DMS53 treated with DMSO at 0.1 percent for 48 hours (cell line): ENCODE measurements around the gene SLC15A5.

ENCODE experiments used
- DNase-seq: peaks from one replicate; lab custom pipeline; 2025; ENCODE audit not compliant: unreplicated experiment; lab: John Stamatoyannopoulos, UW

Gene SLC15A5

DNA sequence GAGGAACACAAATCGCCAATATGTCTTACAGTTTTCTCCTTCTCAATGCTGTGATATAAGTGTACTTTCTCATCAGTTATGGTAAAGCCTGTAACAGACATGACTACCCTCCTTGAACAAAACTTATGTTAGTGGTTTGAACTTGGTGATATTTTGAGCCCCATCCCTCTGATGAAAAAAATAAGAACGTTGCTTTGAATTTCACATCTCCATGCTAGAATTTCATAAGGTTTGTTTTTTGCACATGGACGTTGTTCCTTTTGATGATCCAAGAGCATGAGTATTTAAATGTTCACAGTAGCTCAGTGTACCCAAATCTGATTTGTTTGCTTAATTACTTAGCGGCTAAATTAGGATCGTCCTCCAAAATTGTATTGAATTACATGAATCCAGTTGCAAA, at the start of gene SLC15A5:
Gene SLC15A5 (minus strand): TSS at position 101 of the 400 bp plus-strand sequence. CDS start 0 bp downstream, at position 101.
- DNase-seq = no peak

DNA sequence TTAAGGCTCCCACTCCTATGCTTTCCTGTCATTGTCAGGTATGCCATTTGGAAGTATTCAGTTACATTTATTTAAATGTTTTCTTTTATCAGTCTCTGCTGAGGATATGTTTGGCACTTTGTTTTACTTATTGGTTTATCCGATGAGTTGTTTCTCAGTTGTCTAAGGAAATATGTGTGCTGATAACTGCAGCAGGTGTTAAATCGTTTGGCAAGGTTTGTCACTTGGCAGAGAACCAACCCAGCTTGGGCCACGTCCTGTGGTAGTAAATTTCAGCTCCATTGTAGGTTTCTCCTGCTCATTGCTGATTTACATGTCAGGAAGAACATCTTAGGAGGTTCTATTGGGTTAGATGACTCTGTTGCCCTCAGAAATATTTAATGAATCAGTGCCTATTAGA, 47.9 kb upstream of the SLC15A5 start:
- DNase-seq = peak; percentile 60

GRCh38 chr12:16324772-16325171, 47.3 kb upstream of the SLC15A5 start:
- DNase-seq = no peak

DNA sequence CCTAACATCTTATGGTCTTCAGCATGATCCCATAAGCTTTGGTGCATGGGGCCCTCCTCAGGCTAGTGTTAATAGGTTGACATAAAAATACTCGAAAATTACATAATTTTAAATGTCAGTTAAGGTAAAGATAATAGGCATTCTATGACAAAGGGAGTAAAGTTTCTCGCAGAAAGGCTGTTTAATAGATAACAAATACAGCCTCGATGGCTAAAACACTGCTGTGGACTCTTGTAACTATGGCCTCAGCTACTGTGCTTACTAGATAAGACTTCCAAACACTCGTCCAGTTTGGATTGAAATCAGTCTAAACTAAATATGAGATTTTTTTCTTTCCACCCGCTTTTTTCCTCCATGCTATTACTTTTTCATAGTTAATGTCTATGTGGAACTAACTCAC, 46.8 kb upstream of the SLC15A5 start:
- no peak for DNase-seq

DNA sequence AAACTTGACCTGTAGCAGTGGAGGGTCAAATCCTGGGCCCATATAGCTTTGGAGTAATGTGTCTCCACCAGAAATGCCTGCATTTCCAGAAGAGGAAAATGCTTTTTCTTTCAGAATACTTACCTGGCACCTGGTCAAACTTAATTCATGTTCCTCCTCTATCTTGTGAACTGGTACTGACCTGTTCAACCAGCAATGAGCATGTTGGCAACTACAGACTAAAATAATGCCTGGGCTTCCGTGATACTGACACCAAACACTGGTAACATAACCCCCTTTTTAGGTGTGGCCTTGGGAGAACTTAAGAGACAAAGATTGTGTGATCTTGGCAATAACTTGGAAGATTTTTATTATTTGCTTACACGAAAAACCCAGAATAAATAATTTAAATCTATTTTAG, 46.2 kb upstream of the SLC15A5 start:
- DNase-seq = no peak

DNA sequence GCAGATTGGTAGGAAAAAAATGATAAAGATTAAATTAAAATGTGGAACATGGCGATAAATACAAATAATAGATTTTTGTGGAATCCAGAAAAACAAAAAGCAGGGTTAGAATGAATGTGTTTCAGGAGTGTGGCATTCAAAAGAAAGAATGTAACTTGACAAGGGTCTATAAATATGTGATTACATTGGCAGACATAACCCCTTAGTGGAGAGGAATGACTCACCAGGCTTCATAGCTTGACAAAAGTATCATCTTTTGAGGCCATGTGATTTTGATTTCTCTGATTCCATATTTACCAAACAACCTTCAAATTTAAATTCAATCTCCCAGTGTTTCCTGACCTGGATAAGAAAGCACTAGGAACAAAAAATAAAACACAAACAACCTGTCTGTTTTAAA, 45.5 kb upstream of the SLC15A5 start:
- DNase-seq = peak; percentile 71

- no peak for DNase-seq
Observed at GRCh38 chr12:16310934-16311333, 33.4 kb upstream of the SLC15A5 start.

DNA sequence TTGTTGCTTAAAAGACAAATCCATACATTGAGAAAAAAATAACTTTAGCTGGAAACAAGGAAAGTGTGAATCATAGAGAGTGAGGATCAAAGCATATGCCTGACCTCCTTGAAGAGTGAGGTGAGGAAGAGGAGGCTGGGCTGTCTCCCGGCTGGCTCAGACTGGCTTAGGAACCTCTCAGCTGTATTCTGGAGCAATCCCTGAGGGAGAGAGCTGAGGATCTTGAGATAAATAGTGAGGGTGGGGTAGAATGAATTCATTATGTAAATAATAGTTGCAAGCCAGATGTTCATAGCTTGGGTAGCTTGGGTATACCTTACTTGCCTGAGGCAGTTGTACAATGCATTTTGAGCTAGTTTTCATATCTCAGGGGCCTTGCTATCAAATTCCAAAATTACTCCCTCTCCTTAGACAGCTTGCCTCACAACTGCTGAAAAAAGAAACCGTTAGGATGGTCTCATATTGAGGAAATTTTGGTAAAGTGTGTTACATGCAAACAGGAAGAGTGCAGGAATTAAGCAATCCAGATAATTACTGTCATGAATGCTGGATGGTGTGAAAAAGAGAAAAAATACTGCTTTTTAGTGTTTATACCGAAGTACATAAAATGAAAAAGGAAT, 30.5 kb upstream of the SLC15A5 start:
- DNase-seq = no peak

- DNase-seq = no peak
Observed at GRCh38 chr12:16303939-16304338, 26.5 kb upstream of the SLC15A5 start.

DNA sequence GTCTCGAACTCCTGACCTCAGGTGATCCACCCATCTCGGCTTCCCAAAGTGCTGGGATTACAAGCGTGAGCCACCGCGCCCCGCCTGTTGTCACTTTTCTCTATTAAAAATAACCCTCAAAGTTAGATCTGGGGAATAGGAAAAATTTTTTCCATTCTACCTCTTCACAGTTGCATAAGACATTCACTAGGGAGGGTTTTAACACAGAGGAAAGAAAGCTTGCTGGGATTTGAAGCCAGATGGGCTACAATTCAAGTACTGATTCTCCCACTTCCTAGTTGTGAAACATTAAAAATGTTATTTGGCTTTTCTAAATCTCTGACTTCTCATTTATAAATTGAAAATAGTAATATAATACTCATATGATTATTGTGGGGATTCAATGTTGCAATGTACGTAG, 23.3 kb upstream of the SLC15A5 start:
- DNase-seq = no peak

- no peak for DNase-seq
Observed at GRCh38 chr12:16300122-16300521, 22.6 kb upstream of the SLC15A5 start.

- no peak for DNase-seq
Observed at GRCh38 chr12:16299403-16299802, 21.9 kb upstream of the SLC15A5 start.

DNA sequence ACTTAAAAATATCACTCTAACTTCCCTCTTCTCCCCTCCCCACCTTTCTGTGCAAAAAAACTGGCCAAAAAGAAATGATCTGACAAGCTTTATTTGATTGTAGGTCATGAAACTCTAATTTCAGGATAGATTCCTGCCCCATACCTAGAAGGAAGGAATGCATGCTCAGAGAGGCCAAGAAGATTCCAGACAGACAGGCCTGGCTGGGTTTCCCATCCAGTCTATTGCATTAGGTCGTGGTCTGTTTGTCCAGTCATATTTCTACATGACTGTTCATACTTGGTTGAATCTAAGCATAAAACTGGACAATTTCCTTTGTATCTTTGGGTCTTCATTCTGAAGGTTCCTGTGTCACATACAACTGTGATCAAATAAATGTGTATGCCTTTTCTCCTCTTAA, 20.0 kb upstream of the SLC15A5 start:
- no peak for DNase-seq

DNA sequence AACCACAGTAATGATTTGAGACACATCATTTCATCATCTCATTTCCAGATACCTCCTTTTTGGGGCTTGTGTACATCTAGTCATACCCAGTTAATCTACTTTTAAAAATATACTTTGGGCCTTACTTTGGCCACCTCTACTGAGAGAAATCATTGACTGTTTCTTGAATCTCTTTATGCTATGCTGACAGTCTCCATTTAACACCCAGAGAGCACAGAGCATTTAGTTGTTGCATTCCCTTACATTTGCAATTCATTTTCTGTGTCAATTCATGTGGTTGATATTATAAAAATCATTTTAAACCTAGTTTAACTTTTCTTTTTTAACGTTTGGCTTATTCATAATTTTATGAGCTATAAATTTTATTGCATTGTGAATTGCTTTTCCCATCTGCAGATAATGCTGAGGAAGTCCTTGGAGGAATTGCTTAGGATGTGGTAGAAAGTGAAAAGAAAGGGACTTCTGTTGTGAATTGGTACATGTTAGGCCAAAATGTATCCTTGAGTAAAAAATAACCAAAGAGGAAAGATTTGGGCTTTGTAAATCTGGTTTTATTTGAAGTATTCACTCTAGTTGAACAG, 17.0 kb upstream of the SLC15A5 start:
- no peak for DNase-seq

GRCh38 chr12:16291032-16291431, 13.5 kb upstream of the SLC15A5 start:
- DNase-seq = no peak

- DNase-seq = no peak
Observed at GRCh38 chr12:16285586-16285985, 8.1 kb upstream of the SLC15A5 start.

GRCh38 chr12:16282978-16283377, 5.5 kb upstream of the SLC15A5 start:
- no peak for DNase-seq

GRCh38 chr12:16282081-16282480, 4.6 kb upstream of the SLC15A5 start:
- DNase-seq = no peak

GRCh38 chr12:16281157-16281556, 3.7 kb upstream of the SLC15A5 start:
- DNase-seq = no peak

DNA sequence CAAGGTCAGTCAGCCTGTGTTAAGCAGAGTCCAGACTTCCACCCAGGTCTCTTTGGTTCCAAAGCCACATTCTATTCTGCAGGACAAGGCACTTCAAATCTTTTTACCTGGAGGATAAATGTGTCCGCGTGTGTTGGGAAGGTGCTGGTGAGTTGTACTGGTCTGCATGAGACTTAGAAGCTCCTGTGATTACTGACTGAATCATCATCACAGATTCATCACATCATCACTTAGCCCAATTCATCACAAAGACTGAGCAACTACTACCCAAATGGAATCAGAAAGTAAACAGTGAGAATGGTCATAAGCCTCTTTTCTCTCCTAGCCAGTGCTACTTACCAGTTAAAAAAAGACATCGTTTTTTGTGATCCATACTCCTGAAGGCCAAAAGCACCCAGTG, 5.3 kb downstream of the SLC15A5 start:
- no peak for DNase-seq

GRCh38 chr12:16271062-16271461, 6.4 kb downstream of the SLC15A5 start:
- DNase-seq = no peak

DNA sequence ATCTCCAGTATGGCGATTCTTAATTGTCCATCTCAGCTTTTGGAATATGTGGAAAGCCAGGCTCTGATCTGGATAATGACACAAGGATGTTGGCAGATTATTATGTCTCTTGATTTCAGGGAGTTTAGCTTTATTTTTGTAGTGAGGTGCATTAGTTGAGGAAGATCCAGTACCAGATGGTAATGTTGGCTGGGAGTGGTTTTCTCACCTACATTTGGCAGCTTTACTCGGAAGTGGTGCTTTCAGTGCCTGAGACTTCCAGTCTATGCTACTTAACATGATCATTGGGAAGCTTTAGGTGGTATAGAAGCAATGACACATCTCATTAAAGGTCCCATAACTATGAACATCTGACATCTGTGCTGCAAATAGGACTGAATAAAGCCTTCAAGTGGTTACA, 7.5 kb downstream of the SLC15A5 start:
- DNase-seq = no peak

- no peak for DNase-seq
Observed at GRCh38 chr12:16266085-16266484, 11.4 kb downstream of the SLC15A5 start.
